HL-60 (cell line): ENCODE measurements around the gene TIMM29.

Source experiments
- CTCF ChIP-seq: IDR thresholded peaks from one replicate; pipeline ENCODE4 v1.5.1; 2011; ENCODE audit warnings: low read length, control low read depth, inconsistent platforms; ENCODE audit not compliant: insufficient read depth
- GABPA ChIP-seq: IDR thresholded peaks from 2 replicates; pipeline ENCODE4 v1.6.1; 2012; ENCODE audit warnings: low read depth
- REST ChIP-seq: IDR thresholded peaks from 2 replicates; pipeline ENCODE4 v1.6.1; 2012; ENCODE audit warnings: low read depth; ENCODE audit not compliant: insufficient replicate concordance
- SPI1 ChIP-seq: IDR thresholded peaks from 2 replicates; pipeline ENCODE4 v1.6.1; 2012; ENCODE audit warnings: low read depth, mild to moderate bottlenecking, borderline replicate concordance

- no peak for TF ChIP-seq REST
- TF ChIP-seq CTCF: no peak
- TF ChIP-seq SPI1: peak; percentile 50; the same call in 1 of the 2 replicates
- TF ChIP-seq GABPA: no peak
These were observed 665 bp upstream of the TIMM29 start for GRCh38 chr19:10927730-10928562.
